Activated T-cell treated with anti-CD3 and anti-CD28 coated beads, Interleukin-2, amount 50 U/mL, for 4 hours (primary cell): ENCODE results near the gene LRRC56. TPM values are rescaled to one million over a fixed set of nuclear protein-coding genes. Genes with fewer than 3 reads are reported as not detected.
A peak's percentile ranks its signal among the peaks of the same experiment; 100 is the strongest.

ENCODE experiments used
- ATAC-seq, 2 donors: fragments of 200-7000 bp; cut with Tn5 transposase; one replicate each; pipeline ENCODE4 v1.10.0; 2021
- DNase-seq: peaks from one replicate; pipeline ENCODE4 v3.0.0-alpha.2; 2020
- H3K27me3 Mint-ChIP-seq: one replicate; pipeline ENCODE4 v1.8.0; 2021; ENCODE audit warnings: low read depth, mixed read lengths
- H3K36me3 Mint-ChIP-seq: one replicate; pipeline ENCODE4 v1.8.0; 2022; ENCODE audit warnings: mixed read lengths; ENCODE audit not compliant: insufficient read depth
- H3K4me1 Mint-ChIP-seq: one replicate; pipeline ENCODE4 v1.8.0; 2021; ENCODE audit warnings: low read depth, mixed read lengths
- H3K4me3 Mint-ChIP-seq: one replicate; pipeline ENCODE4 v1.8.0; 2021; ENCODE audit warnings: mild to moderate bottlenecking, moderate library complexity, mixed read lengths
- H3K9me3 Mint-ChIP-seq: one replicate; pipeline ENCODE4 v1.8.0; 2021; ENCODE audit warnings: mixed read lengths
- total RNA-seq, 3 donors: library from RNA; stranded (reverse); gene quantifications; one replicate each; pipeline ENCODE4 v1.2.1, GENCODE V29; 2021

LRRC56 gene
- 1 to 10 TPM; 1.4 to 2.7 (median 1.7) TPM for total RNA-seq

DNA sequence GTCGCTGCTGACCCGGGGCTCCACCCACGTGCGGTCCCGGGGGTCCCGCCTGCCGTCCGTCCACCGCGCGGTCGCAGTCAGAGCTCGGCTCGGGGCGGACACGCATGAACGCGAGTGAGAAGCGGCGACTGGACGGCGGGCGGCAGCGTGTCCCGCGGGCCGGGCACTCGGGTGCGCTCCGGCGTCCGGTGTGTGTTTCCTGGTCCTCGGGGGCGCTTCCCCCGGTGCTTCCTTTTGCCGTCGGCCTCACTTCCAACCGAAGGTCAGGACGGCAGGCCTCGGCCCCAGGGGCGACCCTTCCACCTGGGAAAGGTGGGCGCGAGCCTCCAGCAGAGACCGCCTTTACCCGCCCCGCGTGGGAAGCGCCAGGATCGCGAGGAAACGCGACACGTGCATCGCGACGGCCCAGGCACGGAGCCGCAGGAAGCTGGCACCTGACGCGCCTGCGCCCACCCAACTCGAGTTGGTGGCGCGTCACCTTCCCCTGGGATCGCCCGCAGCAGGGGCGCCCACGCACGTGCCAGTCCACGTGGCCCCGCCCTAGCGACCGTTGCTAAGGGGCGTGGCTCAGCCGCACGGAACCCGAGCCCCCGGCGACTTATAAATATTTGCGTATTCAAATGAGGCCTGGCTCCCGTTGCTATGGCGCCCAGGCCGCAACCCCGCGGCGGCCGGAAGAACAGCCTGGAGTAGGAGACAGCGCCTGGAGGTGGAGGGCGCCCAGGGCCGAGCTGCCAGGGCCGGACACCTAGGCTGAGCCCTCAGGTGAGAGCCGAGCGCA is at the start of gene LRRC56:
Gene LRRC56, plus strand, starts transcription at position 687 of the 781 bp plus-strand sequence. CDS start 3,158 bp downstream, outside the sequence.
- Mint-ChIP-seq H3K27me3 (no peaks in the 10 kb centered on the region), H3K4me1 (peaks cover 20% of the 10 kb centered on the region), H3K36me3 (peaks cover under 1% of the 10 kb centered on the region), H3K9me3 (no peaks in the 10 kb centered on the region), H3K4me3 (peak within 1 kb of the TSS; percentile 90)
- DNase-seq (peak; percentile 92), ATAC-seq (peak; percentile 16 to 29)

DNA sequence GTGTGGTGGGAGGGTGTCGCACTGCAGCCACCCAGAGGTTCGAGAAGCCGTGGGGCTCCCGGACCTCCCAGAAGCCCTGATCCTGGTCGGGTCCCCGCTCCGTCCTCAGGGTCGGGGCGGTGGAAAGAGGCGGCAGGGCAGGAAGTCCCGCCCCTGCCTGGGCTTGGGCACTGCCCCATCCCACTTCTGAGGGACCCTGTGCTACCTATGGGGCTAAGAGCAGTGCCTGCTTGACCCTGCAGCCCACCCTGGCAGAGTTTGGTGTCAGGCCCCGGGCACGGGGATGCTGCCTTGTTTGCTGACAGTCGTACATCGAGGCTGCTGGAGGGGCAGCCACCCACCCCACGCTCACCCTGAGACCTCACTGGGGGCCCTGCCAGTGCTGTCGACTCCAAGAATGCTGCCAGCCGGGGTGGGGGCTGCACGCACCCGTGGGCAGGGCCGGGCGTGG is 49.7 kb upstream of the LRRC56 start:
- peaks cover 4% of the 10 kb centered on the region for H3K36me3 Mint-ChIP-seq
- no peak for DNase-seq

DNA sequence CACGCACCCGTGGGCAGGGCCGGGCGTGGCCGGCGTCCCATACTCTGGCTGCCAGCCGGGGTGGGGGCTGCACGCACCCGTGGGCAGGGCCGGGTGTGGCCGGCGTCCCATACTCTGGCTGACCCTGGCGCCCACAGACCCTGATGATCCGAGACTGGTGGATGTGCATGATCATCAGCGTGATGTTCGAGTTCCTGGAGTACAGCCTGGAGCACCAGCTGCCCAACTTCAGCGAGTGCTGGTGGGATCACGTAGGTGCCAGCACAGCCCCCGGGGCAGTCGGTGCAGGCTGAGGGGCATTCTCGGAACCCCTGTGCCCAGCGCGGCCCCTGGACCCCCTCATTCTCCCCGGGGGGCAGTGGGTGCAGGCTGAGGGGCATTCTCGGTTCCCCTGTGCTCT is 49.3 kb upstream of the LRRC56 start:
- H3K4me1 Mint-ChIP-seq = no peaks in the 10 kb centered on the region
- ATAC-seq (no peak), DNase-seq (no peak)
- peaks cover 4% of the 10 kb centered on the region for H3K36me3 Mint-ChIP-seq
- H3K9me3 Mint-ChIP-seq = no peaks in the 10 kb centered on the region
- H3K4me3 Mint-ChIP-seq = no peak overlapping the region
- no peaks in the 10 kb centered on the region for H3K27me3 Mint-ChIP-seq

More for the DNA sequence above, 49.7 kb upstream of the LRRC56 start:
- ATAC-seq = no peak
- H3K4me1 Mint-ChIP-seq = no peaks in the 10 kb centered on the region
- no peaks in the 10 kb centered on the region for H3K27me3 Mint-ChIP-seq
- no peaks in the 10 kb centered on the region for H3K9me3 Mint-ChIP-seq
- no peak overlapping the region for H3K4me3 Mint-ChIP-seq

GRCh38 chr11:488579-488978 is 48.7 kb upstream of the LRRC56 start:
- DNase-seq (no peak), ATAC-seq (no peak)
- no peaks in the 10 kb centered on the region for H3K4me1 Mint-ChIP-seq
- no peaks in the 10 kb centered on the region for H3K27me3 Mint-ChIP-seq
- H3K4me3 Mint-ChIP-seq = no peak overlapping the region
- peaks cover 4% of the 10 kb centered on the region for H3K36me3 Mint-ChIP-seq
- no peaks in the 10 kb centered on the region for H3K9me3 Mint-ChIP-seq

- H3K36me3 Mint-ChIP-seq = peaks cover 4% of the 10 kb centered on the region
- no peak overlapping the region for H3K4me3 Mint-ChIP-seq
- no peaks in the 10 kb centered on the region for H3K27me3 Mint-ChIP-seq
- H3K4me1 Mint-ChIP-seq = no peaks in the 10 kb centered on the region
- no peaks in the 10 kb centered on the region for H3K9me3 Mint-ChIP-seq
- no peak for ATAC-seq
- no peak for DNase-seq
Measured at GRCh38 chr11:488992-489391, 48.3 kb upstream of the LRRC56 start.

DNA sequence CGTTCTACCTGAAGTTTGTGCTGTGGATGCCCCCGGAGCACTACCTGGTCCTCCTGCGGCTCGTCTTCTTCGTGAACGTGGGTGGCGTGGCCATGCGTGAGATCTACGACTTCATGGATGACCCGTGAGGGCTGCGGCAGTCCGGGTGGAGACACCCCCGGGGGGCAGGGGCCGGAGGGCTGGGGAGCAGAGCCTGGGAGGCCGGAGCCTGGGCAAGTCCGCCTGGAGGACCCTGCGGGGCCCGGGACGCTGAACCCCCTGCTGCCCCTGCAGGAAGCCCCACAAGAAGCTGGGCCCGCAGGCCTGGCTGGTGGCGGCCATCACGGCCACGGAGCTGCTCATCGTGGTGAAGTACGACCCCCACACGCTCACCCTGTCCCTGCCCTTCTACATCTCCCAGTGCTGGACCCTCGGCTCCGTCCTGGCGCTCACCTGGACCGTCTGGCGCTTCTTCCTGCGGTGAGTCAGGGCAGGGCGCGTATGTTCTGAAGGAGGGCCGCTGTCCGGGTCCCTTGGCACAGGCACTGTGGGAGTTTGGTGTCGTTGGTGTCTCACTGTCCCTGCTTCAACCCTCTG is 47.6 kb upstream of the LRRC56 start:
- ATAC-seq = no peak
- peaks cover 6% of the 10 kb centered on the region for H3K36me3 Mint-ChIP-seq
- no peaks in the 10 kb centered on the region for H3K4me1 Mint-ChIP-seq
- H3K4me3 Mint-ChIP-seq = no peak overlapping the region
- H3K27me3 Mint-ChIP-seq = no peaks in the 10 kb centered on the region
- no peaks in the 10 kb centered on the region for H3K9me3 Mint-ChIP-seq
- no peak for DNase-seq

GRCh38 chr11:490186-490929 is 47.0 kb upstream of the LRRC56 start:
- Mint-ChIP-seq H3K36me3 (peaks cover 9% of the 10 kb centered on the region), H3K4me3 (no peak overlapping the region), H3K4me1 (no peaks in the 10 kb centered on the region), H3K9me3 (no peaks in the 10 kb centered on the region), H3K27me3 (no peaks in the 10 kb centered on the region)
- ATAC-seq = no peak
- no peak for DNase-seq

DNA sequence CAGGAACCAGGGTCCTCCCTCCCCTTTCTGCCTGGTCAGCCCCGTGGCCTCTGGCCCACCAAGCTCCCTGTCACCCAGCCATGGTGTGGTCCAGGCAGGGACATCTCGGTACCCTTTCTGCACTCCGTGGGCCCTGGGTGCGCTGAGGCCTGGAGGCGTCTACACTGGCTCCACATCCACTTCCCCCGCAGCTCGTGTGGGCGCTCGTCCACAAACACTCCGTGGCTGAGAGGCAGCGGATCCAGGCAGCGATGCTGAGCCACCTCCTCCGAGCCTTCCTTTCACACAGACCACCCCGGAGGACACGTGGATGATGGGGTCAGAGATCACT is 46.4 kb upstream of the LRRC56 start:
- peaks cover 12% of the 10 kb centered on the region for H3K36me3 Mint-ChIP-seq
- ATAC-seq = no peak
- no peaks in the 10 kb centered on the region for H3K27me3 Mint-ChIP-seq

GRCh38 chr11:491358-491757 is 46.0 kb upstream of the LRRC56 start:
- DNase-seq (no peak), ATAC-seq (no peak)
- H3K4me1 Mint-ChIP-seq = no peaks in the 10 kb centered on the region
- no peak overlapping the region for H3K4me3 Mint-ChIP-seq
- peaks cover 13% of the 10 kb centered on the region for H3K36me3 Mint-ChIP-seq
- H3K27me3 Mint-ChIP-seq = no peaks in the 10 kb centered on the region
- no peaks in the 10 kb centered on the region for H3K9me3 Mint-ChIP-seq

More for the DNA sequence above, 46.4 kb upstream of the LRRC56 start:
- H3K4me3 Mint-ChIP-seq = no peak overlapping the region
- DNase-seq = no peak
- no peaks in the 10 kb centered on the region for H3K9me3 Mint-ChIP-seq
- no peaks in the 10 kb centered on the region for H3K4me1 Mint-ChIP-seq

GRCh38 chr11:492427-493226 is 44.7 kb upstream of the LRRC56 start:
- ATAC-seq = no peak
- no peaks in the 10 kb centered on the region for H3K9me3 Mint-ChIP-seq

DNA sequence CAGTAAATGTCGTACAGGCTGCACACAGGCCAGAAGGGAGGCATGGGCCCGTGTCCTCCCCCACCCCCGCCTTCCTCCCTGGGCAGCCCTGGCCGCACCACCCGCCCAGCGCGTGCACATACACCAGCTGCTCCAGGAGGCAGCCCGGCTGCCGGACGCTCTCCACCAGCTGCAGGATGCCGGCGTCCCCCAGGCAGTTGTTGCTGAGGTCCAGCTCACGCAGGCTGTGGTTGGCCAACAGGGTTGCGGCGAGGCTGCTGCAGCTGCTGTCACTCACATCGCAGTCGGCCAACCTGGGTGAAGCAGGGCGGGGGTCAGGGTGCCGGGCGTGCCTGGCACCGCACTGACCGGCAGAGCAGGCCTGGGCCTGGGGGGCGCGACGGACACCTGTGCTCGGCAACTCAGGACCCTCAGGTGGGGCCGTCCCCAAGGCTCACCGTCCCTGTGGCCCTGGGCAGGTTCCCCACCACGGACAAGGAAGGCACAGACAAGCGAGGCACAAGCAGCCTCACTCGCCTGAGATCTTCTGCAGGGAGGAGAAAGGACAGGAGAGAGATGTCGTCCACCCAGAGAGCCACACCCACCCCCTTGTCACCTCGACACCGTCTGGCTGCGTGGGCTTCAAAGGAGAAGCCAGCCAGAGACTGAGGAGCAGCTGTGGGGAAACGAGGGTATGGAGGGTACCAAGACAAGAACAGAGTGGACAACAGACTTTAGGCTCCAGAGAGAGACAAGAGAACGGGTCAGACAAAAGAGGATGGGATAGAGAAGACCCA is 42.4 kb upstream of the LRRC56 start:
- ATAC-seq (no peak), DNase-seq (no peak)
- no peaks in the 10 kb centered on the region for H3K9me3 Mint-ChIP-seq
- no peaks in the 10 kb centered on the region for H3K4me1 Mint-ChIP-seq
- no peak overlapping the region for H3K4me3 Mint-ChIP-seq
- peaks cover 28% of the 10 kb centered on the region for H3K36me3 Mint-ChIP-seq
- H3K27me3 Mint-ChIP-seq = no peaks in the 10 kb centered on the region

More at GRCh38 chr11:492427-493226, 44.7 kb upstream of the LRRC56 start:
- Mint-ChIP-seq H3K4me3 (no peak overlapping the region), H3K36me3 (peaks cover 21% of the 10 kb centered on the region), H3K4me1 (no peaks in the 10 kb centered on the region), H3K27me3 (no peaks in the 10 kb centered on the region)
- DNase-seq = no peak

GRCh38 chr11:495537-495931 is 41.8 kb upstream of the LRRC56 start:
- DNase-seq = no peak
- Mint-ChIP-seq H3K4me3 (no peak overlapping the region), H3K27me3 (no peaks in the 10 kb centered on the region), H3K9me3 (no peaks in the 10 kb centered on the region), H3K4me1 (no peaks in the 10 kb centered on the region), H3K36me3 (peaks cover 31% of the 10 kb centered on the region)
- ATAC-seq = no peak

GRCh38 chr11:496834-497564 is 40.3 kb upstream of the LRRC56 start:
- Mint-ChIP-seq H3K4me1 (no peaks in the 10 kb centered on the region), H3K9me3 (no peaks in the 10 kb centered on the region), H3K36me3 (peaks cover 31% of the 10 kb centered on the region), H3K4me3 (no peak overlapping the region), H3K27me3 (no peaks in the 10 kb centered on the region)
- ATAC-seq (no peak), DNase-seq (no peak)
